Chondrocyte (in vitro differentiated cells): ENCODE data around the gene NR1D2. TPM values are rescaled to one million over a fixed set of nuclear protein-coding genes. Genes with fewer than 3 reads are reported as not detected.

ENCODE experiments used
- DNase-seq: peaks from one replicate; pipeline ENCODE4 v3.0.0; 2021; ENCODE audit warnings: mixed read lengths, low spot score
- H3K27ac Mint-ChIP-seq: one replicate; pipeline ENCODE4 v1.8.0; 2021; ENCODE audit warnings: mild to moderate bottlenecking, moderate library complexity, mixed read lengths; ENCODE audit not compliant: unreplicated experiment
- H3K27me3 Mint-ChIP-seq: 2 replicates; pipeline ENCODE4 v1.8.0; 2021; ENCODE audit warnings: low read depth, mixed read lengths
- H3K36me3 Mint-ChIP-seq: 2 replicates; pipeline ENCODE4 v1.8.0; 2021; ENCODE audit warnings: low read depth, mixed read lengths
- H3K4me1 Mint-ChIP-seq: 2 replicates; pipeline ENCODE4 v1.8.0; 2021; ENCODE audit warnings: low read depth, mild to moderate bottlenecking, mixed read lengths
- H3K4me3 Mint-ChIP-seq: one replicate; pipeline ENCODE4 v1.8.0; 2021; ENCODE audit warnings: mild to moderate bottlenecking, moderate library complexity, mixed read lengths; ENCODE audit not compliant: unreplicated experiment
- H3K9me3 Mint-ChIP-seq: 2 replicates; pipeline ENCODE4 v1.8.0; 2021; ENCODE audit warnings: low read depth, mixed read lengths
- CTCF ChIP-seq: fragments of 200-600 bp; sonication (generic); IDR thresholded peaks from 2 replicates; pipeline ENCODE4 v1.5.0; 2021; ENCODE audit warnings: antibody characterized with exemption, mild to moderate bottlenecking, moderate library complexity
- total RNA-seq: library from RNA; stranded (reverse); gene quantifications from 3 replicates; pipeline ENCODE4 v1.2.1, GENCODE V29; 2021

The NR1D2 gene
- total RNA-seq, 1 donor from 2014 or later, result 19.6 TPM

DNA sequence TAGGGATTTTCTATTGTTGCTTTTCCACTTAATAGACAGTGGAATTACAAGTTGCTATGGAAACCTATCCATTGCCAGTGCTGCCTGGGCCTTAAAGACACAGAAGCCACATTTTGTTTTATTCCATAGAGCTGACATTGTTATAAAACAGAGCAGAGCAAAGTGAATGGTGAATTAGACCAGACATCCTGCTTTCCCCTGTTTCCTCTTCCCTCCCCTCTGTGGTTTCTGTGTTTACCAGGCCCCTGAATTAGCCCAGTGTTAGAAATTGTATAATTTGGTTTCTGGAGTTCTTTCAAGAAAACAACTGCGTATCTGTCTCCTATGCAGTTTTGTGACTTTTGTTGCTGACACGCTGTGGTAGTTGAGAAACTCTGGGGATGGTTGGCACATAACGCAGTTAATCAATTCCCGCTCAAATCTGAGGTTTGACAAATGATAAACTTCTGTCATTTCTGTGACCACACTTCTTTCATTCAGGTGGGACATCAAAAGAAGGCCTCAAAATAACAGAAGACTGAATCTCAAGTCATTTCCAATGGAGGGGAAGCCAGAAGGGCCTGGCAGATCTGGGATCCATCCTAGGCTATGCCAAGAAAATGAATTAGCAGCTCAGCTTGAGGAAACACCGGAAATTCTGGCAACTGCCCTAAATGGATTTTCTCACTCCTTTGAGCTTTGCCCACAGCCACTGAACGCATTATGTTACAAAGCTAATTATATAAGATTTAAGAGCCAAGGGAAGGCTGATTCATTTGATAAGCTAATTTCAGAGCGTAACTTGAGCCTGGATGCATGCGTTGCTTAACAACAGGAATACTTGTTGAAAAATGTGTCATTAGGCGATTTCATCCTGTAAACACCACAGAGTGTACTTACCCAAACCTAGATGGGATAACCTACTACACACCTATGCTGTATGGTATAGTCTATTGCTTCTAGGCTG, 46.9 kb downstream of the NR1D2 start:
- TF ChIP-seq CTCF, result no peak
- H3K4me1 Mint-ChIP-seq, result peaks cover 48% of the 10 kb centered on the region
- H3K27ac Mint-ChIP-seq, result no peak overlapping the region
- H3K4me3 Mint-ChIP-seq, result no peak overlapping the region
- no peaks in the 10 kb centered on the region for H3K27me3 Mint-ChIP-seq
- no peaks in the 10 kb centered on the region for H3K36me3 Mint-ChIP-seq
- no peak for DNase-seq
- H3K9me3 Mint-ChIP-seq, result no peaks in the 10 kb centered on the region

DNA sequence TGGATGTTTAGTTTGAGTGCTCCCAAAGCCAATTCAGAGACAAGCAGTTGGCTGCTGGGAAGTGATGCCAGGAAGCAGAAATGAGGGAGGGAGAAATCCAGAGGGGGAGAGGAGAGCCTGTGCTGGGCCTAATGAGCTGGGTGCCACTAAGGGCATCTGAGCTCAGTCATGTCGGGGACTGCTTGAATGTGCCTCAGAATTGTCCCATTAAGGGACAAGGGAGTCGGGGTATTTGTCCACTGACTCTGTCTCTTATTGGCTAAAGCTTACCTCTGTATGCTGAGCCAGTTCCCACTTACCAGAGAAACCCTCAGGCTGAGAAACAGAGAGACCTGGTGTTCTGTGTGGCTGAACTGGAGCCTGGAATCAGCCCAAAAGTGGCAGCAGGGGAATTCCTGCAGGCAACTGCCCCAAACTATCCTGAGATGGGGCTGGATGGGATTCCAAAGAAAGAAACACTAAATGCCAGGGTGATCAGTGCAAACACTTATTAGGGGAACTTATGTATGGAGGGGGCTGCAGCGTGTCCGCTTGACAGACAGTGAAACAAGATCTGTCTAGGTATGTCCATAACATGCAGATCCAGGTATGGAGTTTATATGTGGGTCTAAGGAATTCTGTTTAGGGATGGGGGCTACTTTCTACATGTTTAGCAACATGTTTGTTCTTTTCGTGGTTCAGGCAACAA, 48.6 kb downstream of the NR1D2 start:
- Mint-ChIP-seq H3K36me3 (no peaks in the 10 kb centered on the region), H3K9me3 (no peaks in the 10 kb centered on the region), H3K27ac (peak overlapping the region; percentile 70), H3K27me3 (no peaks in the 10 kb centered on the region), H3K4me3 (no peak overlapping the region), H3K4me1 (peaks cover 50% of the 10 kb centered on the region)
- no peak for DNase-seq
- no peak for TF ChIP-seq CTCF

DNA sequence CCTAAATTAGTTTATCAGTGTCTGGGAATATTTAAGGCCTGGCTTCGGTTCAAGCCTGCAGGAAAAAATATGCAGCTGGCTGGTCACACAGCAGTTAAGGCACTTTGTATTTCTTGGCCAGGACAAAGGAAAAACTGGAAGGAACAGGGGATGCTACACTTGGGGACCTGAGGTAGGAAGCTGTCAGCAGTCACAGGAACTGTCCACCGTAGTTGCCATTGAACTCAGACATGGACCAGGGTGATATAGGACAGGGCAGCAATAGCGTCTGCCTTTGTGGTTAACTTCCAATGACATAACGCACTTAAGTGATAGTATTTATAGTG, 49.1 kb downstream of the NR1D2 start:
- no peaks in the 10 kb centered on the region for H3K36me3 Mint-ChIP-seq
- no peak overlapping the region for H3K4me3 Mint-ChIP-seq
- no peaks in the 10 kb centered on the region for H3K27me3 Mint-ChIP-seq
- peaks cover 55% of the 10 kb centered on the region for H3K4me1 Mint-ChIP-seq
- no peak for DNase-seq
- TF ChIP-seq CTCF, result no peak
- peak overlapping the region; percentile 59 for H3K27ac Mint-ChIP-seq
- H3K9me3 Mint-ChIP-seq, result no peaks in the 10 kb centered on the region

DNA sequence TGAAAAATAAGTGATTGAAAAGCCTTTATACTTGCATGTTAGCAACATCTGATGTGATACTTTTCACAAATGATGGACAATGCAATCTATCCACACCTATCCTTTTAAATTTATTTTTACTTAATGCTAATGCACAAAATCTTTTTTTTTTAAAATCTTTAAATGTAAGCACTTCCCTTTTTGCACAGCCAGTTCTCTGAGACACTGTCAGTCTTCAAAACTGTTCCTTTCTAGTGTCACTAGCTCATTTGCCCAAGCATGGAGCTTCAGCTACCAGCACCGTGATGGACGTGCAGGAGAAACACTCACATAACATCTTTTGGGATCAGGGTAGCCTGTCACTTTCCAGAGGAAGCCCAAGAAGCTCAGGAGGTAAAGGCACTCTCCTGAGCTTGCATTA, 50.1 kb downstream of the NR1D2 start:
- no peaks in the 10 kb centered on the region for H3K27me3 Mint-ChIP-seq
- no peak for DNase-seq
- no peaks in the 10 kb centered on the region for H3K9me3 Mint-ChIP-seq
- no peak for TF ChIP-seq CTCF
- H3K4me1 Mint-ChIP-seq, result peaks cover 56% of the 10 kb centered on the region
- no peaks in the 10 kb centered on the region for H3K36me3 Mint-ChIP-seq
- H3K4me3 Mint-ChIP-seq, result no peak overlapping the region
- H3K27ac Mint-ChIP-seq, result no peak overlapping the region

GRCh38 chr3:23996095-23996524, 51.0 kb downstream of the NR1D2 start:
- Mint-ChIP-seq H3K4me1 (peaks cover 55% of the 10 kb centered on the region), H3K27ac (peak overlapping the region; percentile 37), H3K36me3 (no peaks in the 10 kb centered on the region), H3K4me3 (no peak overlapping the region), H3K9me3 (no peaks in the 10 kb centered on the region), H3K27me3 (no peaks in the 10 kb centered on the region)
- no peak for DNase-seq
- TF ChIP-seq CTCF, result no peak
